Activated B cell treated with CpG ODN at 0.5 μM for 24 hours (primary cell): ENCODE data around the gene SPIN1. TPM values are rescaled to one million over a fixed set of nuclear protein-coding genes. Genes with fewer than 3 reads are reported as not detected.

Experiments
- ATAC-seq: fragments of 200-7000 bp; cut with Tn5 transposase; one replicate; pipeline ENCODE4 v1.10.0; 2021; ENCODE audit warnings: low read depth, mild to moderate bottlenecking, moderate library complexity
- CTCF ChIA-PET: fragments of 350-600 bp; sonication (Branson Sonifier 250); formaldehyde crosslinking; loops from one replicate; lab custom pipeline; 2021; ENCODE audit warnings: antibody characterized with exemption; lab: Charles Lee
- POLR2A ChIA-PET: fragments of 350-600 bp; sonication (Branson Sonifier 250); formaldehyde crosslinking; loops from one replicate; lab custom pipeline; 2021; ENCODE audit warnings: antibody characterized with exemption; lab: Charles Lee
- DNase-seq: peaks from one replicate; pipeline ENCODE4 v3.0.0; 2022
- H3K27ac Mint-ChIP-seq: one replicate; pipeline ENCODE4 v1.8.0; 2020; ENCODE audit warnings: mixed read lengths
- H3K27me3 Mint-ChIP-seq: one replicate; pipeline ENCODE4 v1.8.0; 2021; ENCODE audit warnings: mixed read lengths
- H3K36me3 Mint-ChIP-seq: one replicate; pipeline ENCODE4 v1.8.0; 2021; ENCODE audit warnings: low read depth, mixed read lengths
- H3K4me1 Mint-ChIP-seq: one replicate; pipeline ENCODE4 v1.8.0; 2021; ENCODE audit warnings: mixed read lengths
- H3K4me3 Mint-ChIP-seq: one replicate; pipeline ENCODE4 v1.8.0; 2020; ENCODE audit warnings: mild to moderate bottlenecking, mixed read lengths
- H3K9me3 Mint-ChIP-seq: one replicate; pipeline ENCODE4 v1.8.0; 2020; ENCODE audit warnings: mixed read lengths
- intact Hi-C: fragments of 100-400 bp; cut with micrococcal nuclease; formaldehyde crosslinking; loops from one replicate; pipeline ENCODE4 v1.15.1; 2024
- total RNA-seq: library from RNA; stranded (reverse); gene quantifications from 2 replicates; pipeline ENCODE4 v1.2.3, GENCODE V29; 2022
- TF ChIP-seq, protein P1 (sequence below): fragments of 200-600 bp; IDR thresholded peaks from one replicate; pipeline ENCODE4 v1.8.0; 2022; ENCODE audit warnings: antibody characterized with exemption, mild to moderate bottlenecking

SPIN1 gene
- total RNA-seq, 1 donor from 2014 or later: 20.7 TPM

DNA sequence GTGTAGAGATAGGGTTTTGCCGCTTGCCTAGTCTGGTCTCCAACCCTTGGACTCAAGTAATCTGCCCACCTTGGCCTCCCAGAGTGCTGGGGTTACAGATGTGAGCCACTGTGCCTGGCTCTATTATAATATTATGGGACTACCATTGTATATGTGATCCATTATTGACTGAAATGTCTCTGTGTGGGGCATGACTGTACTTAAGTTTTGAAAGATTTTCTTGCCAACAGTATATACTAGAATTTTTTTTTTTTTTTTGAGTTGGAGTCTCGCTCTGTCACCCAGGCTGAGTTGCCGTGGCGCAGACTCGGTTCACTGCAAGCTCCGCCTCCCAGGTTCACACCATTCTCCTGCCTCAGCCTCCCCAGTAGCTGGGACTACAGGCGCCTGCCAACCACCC, 17.8 kb downstream of the SPIN1 start:
- ChIA-PET CTCF (no interaction called here), POLR2A (no interaction called here)
- DNase-seq (no peak), ATAC-seq (no peak)
- Mint-ChIP-seq H3K9me3 (no peaks in the 10 kb centered on the region), H3K36me3 (peaks cover 17% of the 10 kb centered on the region), H3K4me3 (no peak overlapping the region), H3K4me1 (peaks cover 10% of the 10 kb centered on the region), H3K27ac (no peak overlapping the region), H3K27me3 (no peaks in the 10 kb centered on the region)
- TF ChIP-seq, protein P1, sequence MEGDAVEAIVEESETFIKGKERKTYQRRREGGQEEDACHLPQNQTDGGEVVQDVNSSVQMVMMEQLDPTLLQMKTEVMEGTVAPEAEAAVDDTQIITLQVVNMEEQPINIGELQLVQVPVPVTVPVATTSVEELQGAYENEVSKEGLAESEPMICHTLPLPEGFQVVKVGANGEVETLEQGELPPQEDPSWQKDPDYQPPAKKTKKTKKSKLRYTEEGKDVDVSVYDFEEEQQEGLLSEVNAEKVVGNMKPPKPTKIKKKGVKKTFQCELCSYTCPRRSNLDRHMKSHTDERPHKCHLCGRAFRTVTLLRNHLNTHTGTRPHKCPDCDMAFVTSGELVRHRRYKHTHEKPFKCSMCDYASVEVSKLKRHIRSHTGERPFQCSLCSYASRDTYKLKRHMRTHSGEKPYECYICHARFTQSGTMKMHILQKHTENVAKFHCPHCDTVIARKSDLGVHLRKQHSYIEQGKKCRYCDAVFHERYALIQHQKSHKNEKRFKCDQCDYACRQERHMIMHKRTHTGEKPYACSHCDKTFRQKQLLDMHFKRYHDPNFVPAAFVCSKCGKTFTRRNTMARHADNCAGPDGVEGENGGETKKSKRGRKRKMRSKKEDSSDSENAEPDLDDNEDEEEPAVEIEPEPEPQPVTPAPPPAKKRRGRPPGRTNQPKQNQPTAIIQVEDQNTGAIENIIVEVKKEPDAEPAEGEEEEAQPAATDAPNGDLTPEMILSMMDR: no peak
- intact Hi-C loops: no loop called here

DNA sequence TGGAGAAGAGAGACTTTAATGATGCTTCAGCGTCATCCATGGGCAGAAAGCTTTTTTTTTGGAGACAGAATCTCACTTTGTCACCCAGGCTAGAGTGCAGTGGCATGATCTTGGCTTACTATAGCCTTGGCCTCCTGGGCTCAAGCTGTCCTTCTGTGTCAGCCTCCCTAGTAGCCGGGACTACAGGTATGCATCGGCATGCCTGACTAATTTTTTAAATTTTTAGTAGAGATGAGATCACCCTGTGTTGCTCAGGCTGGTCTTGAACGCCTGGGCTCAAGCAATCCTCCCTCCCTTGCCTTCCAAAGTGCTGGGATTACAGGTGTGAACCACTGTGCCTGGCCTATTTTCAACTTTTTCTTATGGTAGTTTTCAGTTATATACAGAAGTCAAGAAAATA, 23.2 kb downstream of the SPIN1 start:
- H3K4me3 Mint-ChIP-seq: no peak overlapping the region
- peaks cover 8% of the 10 kb centered on the region for H3K4me1 Mint-ChIP-seq
- H3K27ac Mint-ChIP-seq: no peak overlapping the region
- peaks cover 9% of the 10 kb centered on the region for H3K9me3 Mint-ChIP-seq
- intact Hi-C loops: no loop called here
- H3K27me3 Mint-ChIP-seq: no peaks in the 10 kb centered on the region
- ChIA-PET CTCF (no interaction called here), POLR2A (no interaction called here)
- TF ChIP-seq, protein P1: no peak
- peaks cover 38% of the 10 kb centered on the region for H3K36me3 Mint-ChIP-seq
- no peak for DNase-seq
- no peak for ATAC-seq

DNA sequence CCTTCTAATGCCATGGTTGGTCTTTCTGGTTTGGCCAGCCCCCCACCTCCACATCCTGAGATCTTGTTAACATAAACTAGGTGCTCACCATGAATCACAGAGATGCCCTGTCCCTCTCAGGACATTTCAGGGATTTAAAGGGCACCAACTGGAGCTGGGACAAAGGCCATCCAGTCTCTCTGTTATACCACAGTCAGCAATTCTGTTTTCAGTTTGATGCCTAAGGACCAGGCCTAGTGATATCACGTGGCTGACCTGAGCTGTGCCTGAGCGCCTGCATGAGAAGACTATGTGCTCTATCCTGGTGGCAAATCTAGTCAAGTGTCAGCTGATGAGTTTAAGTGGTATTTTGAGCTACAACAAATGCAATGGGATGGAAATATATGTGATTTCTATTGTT, 26.1 kb downstream of the SPIN1 start:
- no peaks in the 10 kb centered on the region for H3K27me3 Mint-ChIP-seq
- peaks cover 63% of the 10 kb centered on the region for H3K36me3 Mint-ChIP-seq
- intact Hi-C loops: no loop called here
- no peak overlapping the region for H3K27ac Mint-ChIP-seq
- no peak for DNase-seq
- ChIA-PET CTCF (no interaction called here), POLR2A (no interaction called here)
- H3K4me3 Mint-ChIP-seq: no peak overlapping the region
- TF ChIP-seq, protein P1: no peak
- peaks cover 5% of the 10 kb centered on the region for H3K4me1 Mint-ChIP-seq
- H3K9me3 Mint-ChIP-seq: peaks cover 22% of the 10 kb centered on the region
- no peak for ATAC-seq

DNA sequence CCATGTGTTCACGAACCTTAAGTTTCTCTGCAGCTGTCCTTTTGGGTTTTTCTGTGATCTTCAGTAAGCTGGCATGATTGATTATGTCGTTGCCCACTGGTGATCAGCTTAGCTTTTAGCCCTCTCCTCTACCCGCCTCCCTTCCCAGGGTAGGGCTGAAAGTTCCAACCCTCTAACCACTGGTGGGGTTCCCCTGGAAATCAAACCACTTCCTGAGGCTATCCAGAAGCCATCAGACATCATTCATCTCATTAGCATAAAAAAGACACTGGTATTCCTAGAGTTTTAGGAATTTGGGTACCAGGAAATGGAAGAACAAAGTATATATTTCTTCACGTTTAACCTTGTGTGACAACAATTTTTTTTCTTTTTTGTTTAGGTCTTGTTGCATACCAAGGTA, 29.8 kb downstream of the SPIN1 start:
- Mint-ChIP-seq H3K4me1 (no peaks in the 10 kb centered on the region), H3K36me3 (peaks cover 80% of the 10 kb centered on the region), H3K27ac (no peak overlapping the region), H3K4me3 (no peak overlapping the region), H3K9me3 (peaks cover 22% of the 10 kb centered on the region), H3K27me3 (no peaks in the 10 kb centered on the region)
- no peak for DNase-seq
- no peak for ATAC-seq
- TF ChIP-seq, protein P1: no peak
- intact Hi-C loops: no loop called here
- ChIA-PET POLR2A (no interaction called here), CTCF (no interaction called here)

DNA sequence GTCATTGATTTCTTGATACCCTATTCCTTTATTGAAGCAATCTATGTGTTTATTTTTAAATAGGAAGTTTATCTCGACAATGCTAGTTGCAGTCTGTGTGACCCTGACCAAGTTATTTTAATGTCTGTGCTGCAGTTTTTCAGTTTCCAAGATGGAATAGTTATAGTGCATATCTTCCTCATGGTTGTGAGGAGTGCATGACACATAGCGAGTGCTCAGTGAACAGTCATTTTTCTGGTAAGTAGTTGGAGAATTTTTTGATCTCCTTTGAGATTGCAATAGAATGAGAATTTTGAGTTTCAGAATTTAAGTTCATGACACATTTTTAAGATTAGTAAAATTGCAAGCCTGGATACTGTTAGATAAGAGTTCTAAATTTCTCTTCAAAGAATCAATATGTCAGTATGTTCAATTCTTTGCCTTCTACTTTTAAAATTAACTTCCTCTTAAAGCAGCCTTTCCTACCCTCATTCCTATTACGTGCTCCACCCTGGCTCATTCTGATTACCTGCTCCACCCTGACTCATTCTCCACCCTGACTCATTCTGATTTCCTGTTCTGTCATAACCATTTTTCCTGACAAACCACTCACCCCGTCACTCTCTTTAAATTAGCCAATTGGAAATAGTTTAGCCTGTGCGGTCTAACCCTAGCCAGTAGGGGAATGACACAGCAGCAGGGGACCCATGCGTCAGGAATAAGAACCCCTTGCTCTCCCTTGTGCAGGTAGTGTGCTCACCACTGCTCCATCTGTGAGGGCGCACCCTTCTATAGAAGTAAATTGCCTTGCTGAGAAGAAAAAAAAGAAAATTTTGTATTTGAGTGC, 30.7 kb downstream of the SPIN1 start:
- POLR2A ChIA-PET: no interaction called here
- H3K36me3 Mint-ChIP-seq: peaks cover 76% of the 10 kb centered on the region
- DNase-seq (no peak), ATAC-seq (no peak)
- H3K4me3 Mint-ChIP-seq: no peak overlapping the region
- intact Hi-C loops: no loop called here
- H3K27ac Mint-ChIP-seq: no peak overlapping the region
- no peaks in the 10 kb centered on the region for H3K27me3 Mint-ChIP-seq
- CTCF ChIA-PET: no interaction called here
- H3K9me3 Mint-ChIP-seq: peaks cover 22% of the 10 kb centered on the region
- TF ChIP-seq, protein P1: no peak
- H3K4me1 Mint-ChIP-seq: no peaks in the 10 kb centered on the region
